GM12878 (cell line): ENCODE results near the gene RAB30. TPM values are rescaled to one million over a fixed set of nuclear protein-coding genes. Genes with fewer than 3 reads are reported as not detected.

Experiments used
- ATAC-seq: fragments of 200-7000 bp; cut with Tn5 transposase; 3 replicates; pipeline ENCODE4 v1.9.1; 2020; ENCODE audit warnings: mild to moderate bottlenecking, moderate library complexity
- BruUV-seq: library from RNA; stranded (reverse); fragments of 400-500 nt; replicated peaks from 2 replicates; lab custom pipeline; 2021; lab: Mats Ljungman, UMichigan
- CTCF ChIA-PET: fragments of 300-600 bp; sonication (Branson Sonifier 250); formaldehyde crosslinking; extraction: SDS; loops from one replicate; lab custom pipeline; 2021; ENCODE audit warnings: inconsistent platforms; lab: Yijun Ruan, JAX
- POLR2A ChIA-PET: fragments of 350-600 bp; formaldehyde crosslinking; extraction: SDS; loops from one replicate; lab custom pipeline; 2021; ENCODE audit warnings: inconsistent platforms; lab: Charles Lee
- RAD21 ChIA-PET: fragments of 300-600 bp; sonication (Branson Sonifier 250); formaldehyde crosslinking; loops from one replicate; lab custom pipeline; 2023; ENCODE audit warnings: antibody characterized with exemption; ENCODE audit not compliant: unreplicated experiment; lab: Charles Lee
- SMC1A ChIA-PET: fragments of 300-600 bp; sonication (Branson Sonifier 250); formaldehyde crosslinking; loops from one replicate; lab custom pipeline; 2023; ENCODE audit not compliant: unreplicated experiment, uncharacterized antibody; lab: Charles Lee
- DNase-seq: peaks from one replicate; pipeline ENCODE4 v3.0.0-alpha.2; 2011; ENCODE audit warnings: low read depth, low spot score
- FAIRE-seq: peaks from 3 replicates; lab custom pipeline; 2011; peaks lifted over from hg19 to GRCh38; lab: Jason Lieb, UNC
- H2AFZ ChIP-seq: 2 replicates; pipeline ENCODE4 v1.6.0; 2011; ENCODE audit warnings: low read depth, low read length, control low read depth; ENCODE audit not compliant: control insufficient read depth
- H3K27ac ChIP-seq: 2 replicates; pipeline ENCODE4 v1.5.1; 2011; ENCODE audit warnings: control low read depth; ENCODE audit not compliant: control insufficient read depth, insufficient read depth
- H3K27me3 ChIP-seq, 2 experiments: replicated peaks in 1 of 2; 2 replicates each; pipeline versions ENCODE4 v1.6.0 to v1.6.1; 2011; ENCODE audit warnings: low read length in 1 of 2; ENCODE audit not compliant: control insufficient read depth in 2 of 2, insufficient read depth in 2 of 2
- H3K36me3 ChIP-seq, 2 experiments: 2 replicates each; pipeline ENCODE4 v1.5.1; 2011; ENCODE audit warnings: low read length in 1 of 2; ENCODE audit not compliant: control insufficient read depth in 2 of 2, insufficient read depth in 2 of 2
- H3K4me1 ChIP-seq: 2 replicates; pipeline ENCODE4 v1.6.1; 2011; ENCODE audit warnings: mild to moderate bottlenecking, low read length, moderate library complexity, mixed read lengths; ENCODE audit not compliant: control insufficient read depth, insufficient read depth
- H3K4me2 ChIP-seq: 2 replicates; pipeline ENCODE4 v1.6.0; 2011; ENCODE audit warnings: control low read depth; ENCODE audit not compliant: control insufficient read depth, insufficient read depth
- H3K4me3 ChIP-seq: fragments of 200-600 bp; sonication (generic); 2 replicates; pipeline ENCODE4 v1.5.1; 2016
- H3K79me2 ChIP-seq: 2 replicates; pipeline ENCODE4 v1.6.0; 2011; ENCODE audit warnings: low read length; ENCODE audit not compliant: control insufficient read depth, insufficient read depth
- H3K9ac ChIP-seq: 2 replicates; pipeline ENCODE4 v1.8.0; 2011; ENCODE audit warnings: low read length, control low read depth, mixed read lengths; ENCODE audit not compliant: control insufficient read depth, insufficient read depth
- H3K9me3 ChIP-seq: replicated peaks from 3 replicates; pipeline ENCODE4 v1.5.1; 2011; ENCODE audit warnings: mild to moderate bottlenecking, low read length; ENCODE audit not compliant: control insufficient read depth, insufficient read depth
- H4K20me1 ChIP-seq: 2 replicates; pipeline ENCODE4 v1.6.0; 2011; ENCODE audit not compliant: control insufficient read depth, insufficient read depth
- BHLHE40 ChIP-seq, 2 experiments: fragments of 450-650 bp in 1 of 2; IDR thresholded peaks; 2 replicates each; pipeline ENCODE4 v1.6.1; 2011 to 2017; ENCODE audit warnings: low read depth in 2 of 2, borderline replicate concordance in 1 of 2, improper control_type of control experiment in 1 of 2, low read length in 1 of 2, mild to moderate bottlenecking in 1 of 2
- DPF2 ChIP-seq: fragments of 450-650 bp; IDR thresholded peaks from 2 replicates; pipeline ENCODE4 v1.6.1; 2017; ENCODE audit warnings: mild to moderate bottlenecking
- KLF5 ChIP-seq: fragments of 450-650 bp; IDR thresholded peaks from 2 replicates; pipeline ENCODE4 v1.6.1; 2014; ENCODE audit warnings: mild to moderate bottlenecking; ENCODE audit not compliant: partially characterized antibody
- MEF2A ChIP-seq: IDR thresholded peaks from 2 replicates; pipeline ENCODE4 v1.6.1; 2011; ENCODE audit warnings: low read depth, mild to moderate bottlenecking, low read length, moderate library complexity; ENCODE audit not compliant: insufficient read depth
- NFYB ChIP-seq: IDR thresholded peaks from 2 replicates; pipeline ENCODE4 v1.6.1; 2011; ENCODE audit warnings: low read depth, mild to moderate bottlenecking, low read length, improper control_type of control experiment, moderate library complexity; ENCODE audit not compliant: insufficient read depth
- NR2F1 ChIP-seq: fragments of 450-650 bp; conservative IDR thresholded peaks from 2 replicates; pipeline ENCODE4 v1.6.1; 2017; ENCODE audit warnings: mild to moderate bottlenecking
- WGBS: methylation state at CpG from one replicate; pipeline ENCODE4 v1.1.6; 2016; ENCODE audit warnings: low lambda C conversion rate; ENCODE audit not compliant: insufficient replicate concordance, insufficient coverage; ENCODE audit errors: missing lambda C conversion rate; 5-methylcytosine and 5-hydroxymethylcytosine counted together
- in situ Hi-C: fragments of 300-500 bp; cut with MboI; formaldehyde crosslinking; loops from 9 replicates; pipeline ENCODE4 v1.14.3; 2018; ENCODE audit warnings: mixed read lengths
- intact Hi-C: fragments of 100-400 bp; cut with micrococcal nuclease; formaldehyde crosslinking; loops from one replicate; pipeline ENCODE4 v1.14.2; 2022; ENCODE audit not compliant: unreplicated experiment
- polyA plus RNA-seq, 11 experiments: library from polyadenylated mRNA; depleted of rRNA in 4 of 11; unstranded in 6 of 11; stranded (reverse) in 5 of 11; fragments of >200 nt; fragmentation: Nextera tagmentation in 4 of 11; fragmentation: Illumina TruSeq in 1 of 11; extraction: Ambion mirVana in 4 of 11; extraction: Trizol in 1 of 11; gene quantifications; 1 replicate in 1 of 11; 2 replicates in 10 of 11; pipeline versions ENCODE4 v1.2.1 to v1.2.3, GENCODE V29; 2011 to 2016; ENCODE audit warnings: inconsistent platforms in 2 of 11, missing spikeins in 2 of 11, low read depth in 1 of 11
- total RNA-seq, 4 experiments: library from RNA; depleted of rRNA in 3 of 4; stranded (reverse); fragments of >200 nt in 3 of 4; fragmentation: Illumina TruSeq in 1 of 4; extraction: Trizol in 1 of 4; gene quantifications; 2 replicates each; pipeline versions ENCODE4 v1.2.1 to v1.2.3, GENCODE V29; 2013 to 2021
- TF ChIP-seq, protein P1 (sequence below): fragments of 450-650 bp; IDR thresholded peaks from 2 replicates; pipeline ENCODE4 v1.6.1; 2016; ENCODE audit warnings: mild to moderate bottlenecking
- TF ChIP-seq, protein P2 (sequence below): fragments of 450-650 bp; IDR thresholded peaks from 2 replicates; pipeline ENCODE4 v1.6.1; 2014; ENCODE audit warnings: mild to moderate bottlenecking
- TF ChIP-seq, protein P3 (sequence below): fragments of 450-650 bp; formaldehyde crosslinking; IDR thresholded peaks from 2 replicates; pipeline ENCODE4 v1.4.0; 2020; ENCODE audit warnings: mild to moderate bottlenecking, moderate library complexity
- TF ChIP-seq, protein P4 (sequence below): fragments of 450-650 bp; IDR thresholded peaks from 2 replicates; pipeline ENCODE4 v1.6.1; 2017; ENCODE audit warnings: borderline replicate concordance
- TF ChIP-seq, protein P5 (sequence below): fragments of 450-650 bp; IDR thresholded peaks from 2 replicates; pipeline ENCODE4 v1.6.1; 2017; ENCODE audit warnings: mild to moderate bottlenecking, moderate library complexity

The RAB30 gene
- total and polyA plus RNA-seq, 10 of the 15 experiments (the other 5 are each of a cell fraction or from before 2014, with no cell fraction given), result 9.8 to 26.7 (median 19.2) TPM

DNA sequence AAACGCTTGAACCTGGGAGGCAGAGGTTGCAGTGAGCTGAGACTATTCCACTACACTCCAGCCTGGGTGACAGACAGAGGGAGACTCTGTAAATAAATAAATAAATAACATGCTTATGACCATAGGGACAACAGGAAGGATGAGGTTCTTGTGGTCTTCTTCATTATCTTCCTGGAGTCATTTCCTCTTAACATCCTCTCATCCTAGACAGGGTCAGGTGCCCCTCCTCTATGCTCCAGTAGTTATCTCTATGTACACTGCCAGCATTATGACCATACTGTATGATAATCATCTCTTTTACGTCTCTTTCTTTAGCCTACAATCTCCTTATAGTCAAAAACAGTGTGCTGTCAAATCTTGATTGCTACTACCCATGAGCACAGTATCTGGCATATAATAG is 17.7 kb downstream of the RAB30 start:
- peak overlapping the region; percentile 23 for H3K4me2 ChIP-seq
- CTCF ChIA-PET, result no interaction called here
- H3K79me2 ChIP-seq, result peaks cover 29% of the 10 kb centered on the region
- TF ChIP-seq NFYB (no peak), NR2F1 (no peak), MEF2A (no peak), BHLHE40 (IDR thresholded peaks at IDR 0.05; ENCODE audit: borderline replicate concordance in 1 of 2, low read depth in 2 of 2, low read length in 1 of 2) (peak in 1 of 2 experiments; percentile 25; a peak in 1 of 4 replicates), KLF5 (no peak), DPF2 (no peak)
- TF ChIP-seq, protein P1, sequence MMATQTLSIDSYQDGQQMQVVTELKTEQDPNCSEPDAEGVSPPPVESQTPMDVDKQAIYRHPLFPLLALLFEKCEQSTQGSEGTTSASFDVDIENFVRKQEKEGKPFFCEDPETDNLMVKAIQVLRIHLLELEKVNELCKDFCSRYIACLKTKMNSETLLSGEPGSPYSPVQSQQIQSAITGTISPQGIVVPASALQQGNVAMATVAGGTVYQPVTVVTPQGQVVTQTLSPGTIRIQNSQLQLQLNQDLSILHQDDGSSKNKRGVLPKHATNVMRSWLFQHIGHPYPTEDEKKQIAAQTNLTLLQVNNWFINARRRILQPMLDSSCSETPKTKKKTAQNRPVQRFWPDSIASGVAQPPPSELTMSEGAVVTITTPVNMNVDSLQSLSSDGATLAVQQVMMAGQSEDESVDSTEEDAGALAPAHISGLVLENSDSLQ, result no peak
- TF ChIP-seq, protein P2, sequence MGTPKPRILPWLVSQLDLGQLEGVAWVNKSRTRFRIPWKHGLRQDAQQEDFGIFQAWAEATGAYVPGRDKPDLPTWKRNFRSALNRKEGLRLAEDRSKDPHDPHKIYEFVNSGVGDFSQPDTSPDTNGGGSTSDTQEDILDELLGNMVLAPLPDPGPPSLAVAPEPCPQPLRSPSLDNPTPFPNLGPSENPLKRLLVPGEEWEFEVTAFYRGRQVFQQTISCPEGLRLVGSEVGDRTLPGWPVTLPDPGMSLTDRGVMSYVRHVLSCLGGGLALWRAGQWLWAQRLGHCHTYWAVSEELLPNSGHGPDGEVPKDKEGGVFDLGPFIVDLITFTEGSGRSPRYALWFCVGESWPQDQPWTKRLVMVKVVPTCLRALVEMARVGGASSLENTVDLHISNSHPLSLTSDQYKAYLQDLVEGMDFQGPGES, result no peak
- TF ChIP-seq, protein P3, sequence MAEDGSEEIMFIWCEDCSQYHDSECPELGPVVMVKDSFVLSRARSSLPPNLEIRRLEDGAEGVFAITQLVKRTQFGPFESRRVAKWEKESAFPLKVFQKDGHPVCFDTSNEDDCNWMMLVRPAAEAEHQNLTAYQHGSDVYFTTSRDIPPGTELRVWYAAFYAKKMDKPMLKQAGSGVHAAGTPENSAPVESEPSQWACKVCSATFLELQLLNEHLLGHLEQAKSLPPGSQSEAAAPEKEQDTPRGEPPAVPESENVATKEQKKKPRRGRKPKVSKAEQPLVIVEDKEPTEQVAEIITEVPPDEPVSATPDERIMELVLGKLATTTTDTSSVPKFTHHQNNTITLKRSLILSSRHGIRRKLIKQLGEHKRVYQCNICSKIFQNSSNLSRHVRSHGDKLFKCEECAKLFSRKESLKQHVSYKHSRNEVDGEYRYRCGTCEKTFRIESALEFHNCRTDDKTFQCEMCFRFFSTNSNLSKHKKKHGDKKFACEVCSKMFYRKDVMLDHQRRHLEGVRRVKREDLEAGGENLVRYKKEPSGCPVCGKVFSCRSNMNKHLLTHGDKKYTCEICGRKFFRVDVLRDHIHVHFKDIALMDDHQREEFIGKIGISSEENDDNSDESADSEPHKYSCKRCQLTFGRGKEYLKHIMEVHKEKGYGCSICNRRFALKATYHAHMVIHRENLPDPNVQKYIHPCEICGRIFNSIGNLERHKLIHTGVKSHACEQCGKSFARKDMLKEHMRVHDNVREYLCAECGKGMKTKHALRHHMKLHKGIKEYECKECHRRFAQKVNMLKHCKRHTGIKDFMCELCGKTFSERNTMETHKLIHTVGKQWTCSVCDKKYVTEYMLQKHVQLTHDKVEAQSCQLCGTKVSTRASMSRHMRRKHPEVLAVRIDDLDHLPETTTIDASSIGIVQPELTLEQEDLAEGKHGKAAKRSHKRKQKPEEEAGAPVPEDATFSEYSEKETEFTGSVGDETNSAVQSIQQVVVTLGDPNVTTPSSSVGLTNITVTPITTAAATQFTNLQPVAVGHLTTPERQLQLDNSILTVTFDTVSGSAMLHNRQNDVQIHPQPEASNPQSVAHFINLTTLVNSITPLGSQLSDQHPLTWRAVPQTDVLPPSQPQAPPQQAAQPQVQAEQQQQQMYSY (CRISPR knock-in tag), result no peak
- TF ChIP-seq, protein P4, sequence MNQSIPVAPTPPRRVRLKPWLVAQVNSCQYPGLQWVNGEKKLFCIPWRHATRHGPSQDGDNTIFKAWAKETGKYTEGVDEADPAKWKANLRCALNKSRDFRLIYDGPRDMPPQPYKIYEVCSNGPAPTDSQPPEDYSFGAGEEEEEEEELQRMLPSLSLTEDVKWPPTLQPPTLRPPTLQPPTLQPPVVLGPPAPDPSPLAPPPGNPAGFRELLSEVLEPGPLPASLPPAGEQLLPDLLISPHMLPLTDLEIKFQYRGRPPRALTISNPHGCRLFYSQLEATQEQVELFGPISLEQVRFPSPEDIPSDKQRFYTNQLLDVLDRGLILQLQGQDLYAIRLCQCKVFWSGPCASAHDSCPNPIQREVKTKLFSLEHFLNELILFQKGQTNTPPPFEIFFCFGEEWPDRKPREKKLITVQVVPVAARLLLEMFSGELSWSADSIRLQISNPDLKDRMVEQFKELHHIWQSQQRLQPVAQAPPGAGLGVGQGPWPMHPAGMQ, result no peak
- TF ChIP-seq, protein P5, sequence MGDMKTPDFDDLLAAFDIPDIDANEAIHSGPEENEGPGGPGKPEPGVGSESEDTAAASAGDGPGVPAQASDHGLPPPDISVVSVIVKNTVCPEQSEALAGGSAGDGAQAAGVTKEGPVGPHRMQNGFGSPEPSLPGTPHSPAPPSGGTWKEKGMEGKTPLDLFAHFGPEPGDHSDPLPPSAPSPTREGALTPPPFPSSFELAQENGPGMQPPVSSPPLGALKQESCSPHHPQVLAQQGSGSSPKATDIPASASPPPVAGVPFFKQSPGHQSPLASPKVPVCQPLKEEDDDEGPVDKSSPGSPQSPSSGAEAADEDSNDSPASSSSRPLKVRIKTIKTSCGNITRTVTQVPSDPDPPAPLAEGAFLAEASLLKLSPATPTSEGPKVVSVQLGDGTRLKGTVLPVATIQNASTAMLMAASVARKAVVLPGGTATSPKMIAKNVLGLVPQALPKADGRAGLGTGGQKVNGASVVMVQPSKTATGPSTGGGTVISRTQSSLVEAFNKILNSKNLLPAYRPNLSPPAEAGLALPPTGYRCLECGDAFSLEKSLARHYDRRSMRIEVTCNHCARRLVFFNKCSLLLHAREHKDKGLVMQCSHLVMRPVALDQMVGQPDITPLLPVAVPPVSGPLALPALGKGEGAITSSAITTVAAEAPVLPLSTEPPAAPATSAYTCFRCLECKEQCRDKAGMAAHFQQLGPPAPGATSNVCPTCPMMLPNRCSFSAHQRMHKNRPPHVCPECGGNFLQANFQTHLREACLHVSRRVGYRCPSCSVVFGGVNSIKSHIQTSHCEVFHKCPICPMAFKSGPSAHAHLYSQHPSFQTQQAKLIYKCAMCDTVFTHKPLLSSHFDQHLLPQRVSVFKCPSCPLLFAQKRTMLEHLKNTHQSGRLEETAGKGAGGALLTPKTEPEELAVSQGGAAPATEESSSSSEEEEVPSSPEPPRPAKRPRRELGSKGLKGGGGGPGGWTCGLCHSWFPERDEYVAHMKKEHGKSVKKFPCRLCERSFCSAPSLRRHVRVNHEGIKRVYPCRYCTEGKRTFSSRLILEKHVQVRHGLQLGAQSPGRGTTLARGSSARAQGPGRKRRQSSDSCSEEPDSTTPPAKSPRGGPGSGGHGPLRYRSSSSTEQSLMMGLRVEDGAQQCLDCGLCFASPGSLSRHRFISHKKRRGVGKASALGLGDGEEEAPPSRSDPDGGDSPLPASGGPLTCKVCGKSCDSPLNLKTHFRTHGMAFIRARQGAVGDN, result no peak

More for the DNA sequence above, 17.7 kb downstream of the RAB30 start:
- FAIRE-seq (no peak), DNase-seq (no peak), ATAC-seq (peak; percentile 79)
- ChIA-PET RAD21 (interaction anchor here (1.3 to 2.7 kb wide), 4 partner anchors 10 to 93 kb away, joined by 3 to 9 read pairs (median 3); no protein-coding TSS in a partner anchor), SMC1A (interaction anchor here (1.3 to 4.1 kb wide), 5 partner anchors 8 to 123 kb away, joined by 3 to 18 read pairs (median 5); no protein-coding TSS in a partner anchor), POLR2A (interaction anchor here (1.0 to 1.4 kb wide), 4 partner anchors 10 to 103 kb away, joined by 3 to 6 read pairs (median 4); partner anchors contain the start of gene PCF11)
- WGBS, result 75% methylated on average over 2 of the region's 2 CpGs
- Histone ChIP-seq H3K4me3 (no peak overlapping the region), H3K9ac (no peak overlapping the region), H4K20me1 (no peaks in the 10 kb centered on the region), H3K9me3 (peaks cover 15% of the 10 kb centered on the region), H3K36me3 (no peaks in the 10 kb centered on the region), H3K4me1 (peaks cover 37% of the 10 kb centered on the region), H3K27me3 (no peaks in the 10 kb centered on the region), H3K27ac (no peak overlapping the region), H2AFZ (no peak overlapping the region)
- in situ Hi-C loops (no loop called here), intact Hi-C loops (no loop called here)
- BruUV-seq, result no TSS peak
